Measurements from ENCODE around the gene SCOC. TPM values are rescaled to one million over a fixed set of nuclear protein-coding genes. Genes with fewer than 3 reads are reported as not detected.

Gene SCOC
- total RNA-seq, 1 experiment from 2014 or later = 80.4 TPM

Other genes with a start within 250 kb of the SCOC start
- 1.9 and 3.2 TPM in 2 replicates for gene MAML3, start 219.5 kb upstream of the SCOC start, total RNA-seq (2014; rRNA removed; shearing (Covaris generic))
- gene CLGN, start 54.0 kb downstream of the SCOC start, total RNA-seq (2014; rRNA removed; shearing (Covaris generic)) = 1.3 TPM in 1 of 2 replicates, not detected in the other
- gene MGAT4D, start 124.6 kb downstream of the SCOC start, total RNA-seq (2014; rRNA removed; shearing (Covaris generic)) = not detected in 2 replicates
- gene ELMOD2, start 150.5 kb downstream of the SCOC start, total RNA-seq (2014; rRNA removed; shearing (Covaris generic)) = 26.1 and 26.4 TPM in 2 replicates
- gene UCP1, start 195.3 kb downstream of the SCOC start, total RNA-seq (2014; rRNA removed; shearing (Covaris generic)) = not detected in 2 replicates

Measured in RPMI7951 (cell line).